ENCODE data around the gene NOL4L.

- TF ChIP-seq CTCF (IDR thresholded peaks at IDR 0.05; ENCODE audit: insufficient read depth, low read length, poor library complexity, severe bottlenecking) (no peak), EZH2phosphoT487 (conservative IDR thresholded peaks at IDR 0.05; ENCODE audit: low read length) (no peak)
These were observed 90.5 kb downstream of the NOL4L start for GRCh38 chr20:32494483-32495216.
